SHP77 treated with DMSO at 0.1 percent for 48 hours (cell line): ENCODE data around the gene ESYT3.
"Not testable (repeated sequence)": the region's sequence is repeated elsewhere in the genome, so short reads cannot be mapped to it uniquely, and the experiment has no call there.

Experiments used
- DNase-seq: peaks from one replicate; lab custom pipeline; 2025; lab: John Stamatoyannopoulos, UW

Gene ESYT3

GRCh38 chr3:138443521-138444503 is 9.4 kb downstream of the ESYT3 start:
- no peak for DNase-seq

- no peak for DNase-seq
Observed at GRCh38 chr3:138445236-138445635, 10.8 kb downstream of the ESYT3 start.

GRCh38 chr3:138445654-138446053 is 11.2 kb downstream of the ESYT3 start:
- DNase-seq, result no peak

GRCh38 chr3:138448631-138449030 is 14.2 kb downstream of the ESYT3 start:
- DNase-seq, result no peak

GRCh38 chr3:138449490-138449889 is 15.1 kb downstream of the ESYT3 start:
- no peak for DNase-seq

- DNase-seq, result no peak
Observed at GRCh38 chr3:138450181-138450580, 15.8 kb downstream of the ESYT3 start.

GRCh38 chr3:138450704-138451424 is 16.4 kb downstream of the ESYT3 start:
- no peak for DNase-seq

GRCh38 chr3:138451595-138452162 is 17.3 kb downstream of the ESYT3 start:
- DNase-seq, result no peak

- DNase-seq, result no peak
Observed at GRCh38 chr3:138452436-138452835, 18.0 kb downstream of the ESYT3 start.

- DNase-seq, result not testable (repeated sequence)
Observed at GRCh38 chr3:138453940-138454339, 19.5 kb downstream of the ESYT3 start.

GRCh38 chr3:138455801-138456716 is 21.6 kb downstream of the ESYT3 start:
- DNase-seq, result no peak

GRCh38 chr3:138456961-138457862 is 22.8 kb downstream of the ESYT3 start:
- DNase-seq, result no peak

- DNase-seq, result no peak
Observed at GRCh38 chr3:138457863-138458735, 23.7 kb downstream of the ESYT3 start.

GRCh38 chr3:138458774-138459499 is 24.5 kb downstream of the ESYT3 start:
- no peak for DNase-seq

GRCh38 chr3:138459619-138460535 is 25.5 kb downstream of the ESYT3 start:
- no peak for DNase-seq

GRCh38 chr3:138460536-138461205 is 26.3 kb downstream of the ESYT3 start:
- DNase-seq, result no peak

GRCh38 chr3:138461246-138461645 is 26.8 kb downstream of the ESYT3 start:
- DNase-seq, result no peak
